Upper lobe of left lung (tissue), 6 donors: ENCODE data around the gene PPP1R14D. TPM values are rescaled to one million over a fixed set of nuclear protein-coding genes. Genes with fewer than 3 reads are reported as not detected.
"Not testable (repeated sequence)": the region's sequence is repeated elsewhere in the genome, so short reads cannot be mapped to it uniquely, and the experiment has no call there.

ENCODE experiments used
- ATAC-seq, 2 donors: fragments of 200-7000 bp; cut with Tn5 transposase; one replicate each; pipeline ENCODE4 v1.9.1; 2022; ENCODE audit warnings: mild to moderate bottlenecking in 2 of 2, moderate library complexity in 2 of 2; ENCODE audit not compliant: low FRiP score in 2 of 2
- DNase-seq, 2 donors: peaks; one replicate each; pipeline ENCODE4 v3.0.0-alpha.2; 2019 to 2020
- H3K27ac ChIP-seq, 4 donors: fragments of 200-600 bp; sonication (generic); one replicate each; pipeline ENCODE4 v1.5.1; 2016 to 2019
- H3K27me3 ChIP-seq, 4 donors: fragments of 200-600 bp; sonication (generic); one replicate each; pipeline ENCODE4 v1.5.1; 2017 to 2019
- H3K36me3 ChIP-seq, 4 donors: fragments of 200-600 bp; sonication (generic); one replicate each; pipeline ENCODE4 v1.5.1; 2016 to 2019
- H3K4me1 ChIP-seq, 4 donors: fragments of 200-600 bp; sonication (generic); one replicate each; pipeline ENCODE4 v1.5.1; 2018 to 2019
- H3K4me3 ChIP-seq, 4 donors: fragments of 200-600 bp; sonication (generic); one replicate each; pipeline ENCODE4 v1.5.1; 2017 to 2019; ENCODE audit warnings: mild to moderate bottlenecking in 2 of 4, moderate library complexity in 1 of 4
- H3K9me3 ChIP-seq, 4 donors: fragments of 200-600 bp; sonication (generic); one replicate each; pipeline ENCODE4 v1.5.1; 2018 to 2019
- EP300 ChIP-seq, 4 donors: sonication (generic); formaldehyde crosslinking; IDR thresholded peaks; one replicate each; pipeline ENCODE4 v1.5.1; 2017; ENCODE audit warnings: antibody characterized with exemption in 4 of 4, control low read depth in 2 of 4
- POLR2A ChIP-seq, 4 donors: fragments of 450-650 bp; IDR thresholded peaks; one replicate each; pipeline ENCODE4 v1.5.1; 2016 to 2017; ENCODE audit warnings: antibody characterized with exemption in 4 of 4, mild to moderate bottlenecking in 2 of 4
- POLR2AphosphoS5 ChIP-seq, 2 donors: sonication (generic); formaldehyde crosslinking; IDR thresholded peaks; one replicate each; pipeline ENCODE4 v1.5.1; 2017; ENCODE audit warnings: antibody characterized with exemption in 2 of 2
- WGBS, 2 donors: methylation state at CpG; one replicate each; pipeline ENCODE4 v1.1.5; 2017 to 2018; 5-methylcytosine and 5-hydroxymethylcytosine counted together
- total RNA-seq, 6 donors: library from RNA; depleted of rRNA in 4 of 6; stranded (reverse); fragments of >200 nt in 4 of 6; gene quantifications; one replicate each; pipeline versions ENCODE4 v1.1.0 to v1.2.1, GENCODE V29; 2016 to 2021
- TF ChIP-seq, protein P1 (sequence below), 6 experiments: fragments of 450-650 bp in 4 of 6; fragments of 200-600 bp in 2 of 6; sonication (generic) in 2 of 6; IDR thresholded peaks; one replicate each; pipeline ENCODE4 v1.5.1; 2016 to 2019; ENCODE audit warnings: antibody characterized with exemption in 6 of 6
- donor health status: DM: no; HTN: no; CAD: no; lungs with moderate emphysema.
- donor health status: DM: no; HTN: yes; CAD: no; lungs with severe emphysema.

PPP1R14D gene
- total RNA-seq, 6 donors from 2014 or later, result 0.34 to 3.3 TPM; not detected in 4

DNA sequence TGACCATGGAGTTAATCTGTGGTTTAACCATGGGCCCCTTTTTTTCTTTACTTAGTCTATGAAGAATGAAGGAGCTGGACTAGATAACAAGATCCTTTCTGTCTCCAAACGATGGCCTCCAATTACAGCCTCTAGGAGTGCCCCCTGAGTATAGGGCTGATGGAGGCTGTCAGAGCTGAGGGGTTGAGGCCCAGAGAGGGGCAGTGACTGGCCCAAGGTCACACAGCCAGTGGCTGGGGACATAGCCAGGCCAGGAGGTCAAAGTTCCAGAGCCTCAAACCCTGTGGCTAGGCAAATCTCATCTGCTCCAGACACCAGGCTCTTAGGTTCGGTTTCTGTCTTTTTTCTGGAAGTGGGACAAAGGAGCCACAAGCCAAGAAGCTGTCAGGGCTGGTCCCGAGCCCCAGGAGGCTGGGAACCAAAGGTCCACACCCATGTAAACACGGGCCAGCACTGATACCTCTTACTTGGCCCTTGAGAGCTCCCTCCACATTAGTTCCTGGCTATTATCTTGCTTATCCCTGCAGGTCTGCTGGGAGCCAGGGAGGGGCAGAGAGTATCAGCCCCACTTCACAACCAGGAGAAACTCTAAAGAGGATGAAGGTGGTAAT lies 35.3 kb upstream of the PPP1R14D start:
- Histone ChIP-seq H3K27me3 (no peaks in the 10 kb centered on the region), H3K9me3 (no peaks in the 10 kb centered on the region), H3K36me3 (no peaks in the 10 kb centered on the region), H3K4me1 (peaks cover 0 to 9% (median 0%) of the 10 kb centered on the region in 4 donors), H3K27ac (no peak overlapping the region), H3K4me3 (no peak overlapping the region)
- TF ChIP-seq POLR2A (IDR thresholded peaks at IDR 0.05) (no peak), EP300 (IDR thresholded peaks at IDR 0.05) (no peak), POLR2AphosphoS5 (IDR thresholded peaks at IDR 0.05) (no peak)
- TF ChIP-seq, protein P1, sequence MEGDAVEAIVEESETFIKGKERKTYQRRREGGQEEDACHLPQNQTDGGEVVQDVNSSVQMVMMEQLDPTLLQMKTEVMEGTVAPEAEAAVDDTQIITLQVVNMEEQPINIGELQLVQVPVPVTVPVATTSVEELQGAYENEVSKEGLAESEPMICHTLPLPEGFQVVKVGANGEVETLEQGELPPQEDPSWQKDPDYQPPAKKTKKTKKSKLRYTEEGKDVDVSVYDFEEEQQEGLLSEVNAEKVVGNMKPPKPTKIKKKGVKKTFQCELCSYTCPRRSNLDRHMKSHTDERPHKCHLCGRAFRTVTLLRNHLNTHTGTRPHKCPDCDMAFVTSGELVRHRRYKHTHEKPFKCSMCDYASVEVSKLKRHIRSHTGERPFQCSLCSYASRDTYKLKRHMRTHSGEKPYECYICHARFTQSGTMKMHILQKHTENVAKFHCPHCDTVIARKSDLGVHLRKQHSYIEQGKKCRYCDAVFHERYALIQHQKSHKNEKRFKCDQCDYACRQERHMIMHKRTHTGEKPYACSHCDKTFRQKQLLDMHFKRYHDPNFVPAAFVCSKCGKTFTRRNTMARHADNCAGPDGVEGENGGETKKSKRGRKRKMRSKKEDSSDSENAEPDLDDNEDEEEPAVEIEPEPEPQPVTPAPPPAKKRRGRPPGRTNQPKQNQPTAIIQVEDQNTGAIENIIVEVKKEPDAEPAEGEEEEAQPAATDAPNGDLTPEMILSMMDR (IDR thresholded peaks at IDR 0.05), result no peak
- 57 to 71% methylated on average over 3 to 4 of the region's 4 CpGs for WGBS, 2 donors
- DNase-seq (no peak), ATAC-seq (no peak)

DNA sequence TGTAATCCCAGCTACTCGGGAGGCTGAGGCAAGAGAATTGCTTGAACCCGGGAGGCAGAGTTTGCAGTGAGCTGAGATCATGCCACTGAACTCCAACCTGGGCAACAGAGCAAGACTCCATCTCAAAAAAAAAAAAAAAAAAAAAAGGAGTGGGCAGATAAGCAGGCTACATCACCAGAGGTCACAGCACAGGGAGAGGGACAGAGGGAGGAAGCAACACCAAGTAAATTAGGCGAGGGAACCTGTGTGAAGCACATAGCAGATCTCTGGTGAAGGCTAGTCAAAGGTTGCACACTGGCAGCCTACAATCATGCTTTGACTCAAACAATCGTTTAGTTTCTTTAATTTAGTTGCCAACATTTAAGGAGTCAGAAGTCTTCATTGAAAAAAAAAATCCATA lies 32.6 kb upstream of the PPP1R14D start:
- not testable (repeated sequence) for ATAC-seq, H3K27me3 ChIP-seq, H3K36me3 ChIP-seq, H3K9me3 ChIP-seq, H3K27ac ChIP-seq, H3K4me3 ChIP-seq, DNase-seq
- 72 to 80% methylated on average over 4 of the region's 4 CpGs for WGBS, 2 donors
- peaks cover 3 to 24% (median 13%) of the 10 kb centered on the region in 4 donors for H3K4me1 ChIP-seq

DNA sequence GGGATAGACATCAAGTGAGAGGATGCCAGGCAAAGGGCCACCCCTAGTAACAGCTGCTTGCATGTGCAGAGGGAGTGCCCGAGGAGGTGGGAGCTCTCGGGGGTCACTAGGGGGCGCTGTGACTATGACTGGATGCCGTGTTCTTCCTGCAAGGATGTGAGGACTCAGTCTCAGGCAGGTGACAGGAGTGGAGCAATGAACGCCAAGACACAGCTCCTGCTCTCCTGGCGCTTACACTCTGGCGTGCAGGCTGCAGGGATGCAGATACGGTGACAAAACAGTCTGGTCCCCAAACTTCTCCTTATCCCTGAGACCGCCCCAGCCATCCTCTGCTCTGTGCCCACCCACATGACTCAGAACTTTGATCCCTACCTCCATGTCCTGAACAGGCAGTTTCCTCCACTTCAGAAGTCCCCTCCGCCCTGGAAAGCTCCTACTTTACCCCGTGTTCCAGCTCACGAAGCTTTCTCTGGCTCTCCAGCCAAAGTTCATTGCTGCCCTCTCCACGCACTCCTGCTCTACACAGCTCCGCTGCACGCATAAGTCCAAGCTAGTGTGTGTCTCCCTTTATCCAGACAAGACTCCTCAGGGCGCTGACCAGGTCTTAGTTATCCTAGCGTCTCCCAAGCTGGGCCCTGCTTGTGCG lies 30.8 kb upstream of the PPP1R14D start:
- Histone ChIP-seq H3K9me3 (no peaks in the 10 kb centered on the region), H3K27me3 (no peaks in the 10 kb centered on the region), H3K4me3 (no peak overlapping the region), H3K4me1 (peaks cover 3 to 24% (median 13%) of the 10 kb centered on the region in 4 donors), H3K36me3 (peaks cover 3 to 24% (median 15%) of the 10 kb centered on the region in 4 donors), H3K27ac (no peak overlapping the region)
- peak; percentile 73 to 81 for ATAC-seq
- DNase-seq, result peak in 1 of 2 donors; percentile 87
- 47 to 48% methylated on average over 15 to 18 of the region's 18 CpGs for WGBS, 2 donors
- no peak for TF ChIP-seq POLR2AphosphoS5 (IDR thresholded peaks at IDR 0.05)
- TF ChIP-seq, protein P1 (IDR thresholded peaks at IDR 0.05), result peak; percentile 65 to 82 (median 74)

DNA sequence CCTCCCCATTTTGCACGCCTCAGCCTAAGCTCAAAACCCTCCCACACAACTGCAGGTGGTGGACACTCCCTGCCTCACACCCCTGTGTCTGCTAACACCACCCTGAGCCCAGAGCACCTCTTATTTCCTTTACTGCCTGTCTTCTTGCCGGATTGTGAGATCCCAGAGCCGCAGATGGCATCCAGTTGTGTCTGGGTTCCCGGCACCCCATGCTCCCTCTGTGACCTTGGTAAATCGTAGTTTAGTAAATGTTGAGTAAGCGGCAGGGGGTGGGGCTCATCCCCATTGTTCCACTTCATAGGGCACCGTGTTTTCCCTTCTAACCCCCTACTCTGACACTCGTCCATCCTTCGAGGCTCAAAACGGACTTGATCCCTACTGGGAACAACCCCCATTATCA lies 30.2 kb upstream of the PPP1R14D start:
- H3K4me3 ChIP-seq, result no peak overlapping the region
- no peak for TF ChIP-seq EP300 (IDR thresholded peaks at IDR 0.05)
- no peak for TF ChIP-seq POLR2AphosphoS5 (IDR thresholded peaks at IDR 0.05)
- no peak for TF ChIP-seq POLR2A (IDR thresholded peaks at IDR 0.05)
- TF ChIP-seq, protein P1 (IDR thresholded peaks at IDR 0.05), result no peak
- no peak for ATAC-seq
- DNase-seq, result no peak
- H3K9me3 ChIP-seq, result no peaks in the 10 kb centered on the region
- no peak overlapping the region for H3K27ac ChIP-seq
- whole genome bisulfite sequencing, 2 donors, result 71 to 78% methylated on average over 10 of the region's 10 CpGs
- no peaks in the 10 kb centered on the region for H3K27me3 ChIP-seq
- H3K4me1 ChIP-seq, result peaks cover 3 to 24% (median 13%) of the 10 kb centered on the region in 4 donors
- peaks cover 3 to 29% (median 21%) of the 10 kb centered on the region in 4 donors for H3K36me3 ChIP-seq

DNA sequence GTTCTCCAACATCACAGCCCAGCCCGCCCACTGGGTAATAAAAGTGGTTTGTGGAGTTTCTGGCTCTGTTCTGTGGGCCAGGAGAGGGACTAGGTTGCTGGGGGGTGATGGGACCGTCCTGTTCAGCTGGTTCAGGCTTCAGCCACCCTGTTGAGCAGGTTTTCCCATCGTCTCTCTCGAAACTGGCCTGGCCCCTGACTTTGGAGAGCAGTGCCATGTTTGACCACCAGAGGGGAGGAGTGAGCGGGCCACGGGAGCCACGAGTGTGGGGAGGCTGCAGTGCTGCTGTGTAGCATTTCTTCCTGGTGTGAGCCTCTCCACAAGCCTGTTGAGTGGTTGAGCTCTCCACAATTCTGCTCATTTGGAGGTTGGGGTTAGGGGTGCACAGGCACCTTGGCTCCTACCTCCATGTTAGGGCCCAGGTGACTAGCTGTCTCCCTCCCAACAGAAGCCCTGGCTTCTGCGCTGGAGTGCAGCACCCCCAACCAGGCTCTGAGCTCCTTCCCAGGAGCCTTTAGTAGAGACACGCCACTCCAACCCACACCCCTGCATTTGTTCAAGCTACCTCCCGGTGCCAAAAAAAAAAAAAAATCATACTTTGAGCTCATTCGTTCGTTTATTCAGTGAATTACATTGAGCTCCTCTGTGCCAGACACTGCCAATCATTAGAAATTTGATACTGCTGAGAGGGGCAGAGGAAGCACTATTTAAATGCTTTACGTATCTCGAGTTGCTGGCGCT lies 29.3 kb upstream of the PPP1R14D start:
- Histone ChIP-seq H3K4me1 (peaks cover 3 to 24% (median 13%) of the 10 kb centered on the region in 4 donors), H3K27me3 (no peaks in the 10 kb centered on the region), H3K4me3 (no peak overlapping the region), H3K36me3 (peaks cover 3 to 36% (median 26%) of the 10 kb centered on the region in 4 donors), H3K9me3 (no peaks in the 10 kb centered on the region), H3K27ac (peak overlapping the region in 3 of 4 donors; percentile 21 to 42 (median 37))
- peak; percentile 91 to 93 for ATAC-seq
- no peak for TF ChIP-seq EP300 (IDR thresholded peaks at IDR 0.05)
- TF ChIP-seq, protein P1 (IDR thresholded peaks at IDR 0.05), result peak; percentile 91 to 98 (median 96)
- peak in 1 of 2 donors; percentile 61 for TF ChIP-seq POLR2AphosphoS5 (IDR thresholded peaks at IDR 0.05)
- TF ChIP-seq POLR2A (IDR thresholded peaks at IDR 0.05), result peak in 1 of 4 donors; percentile 29
- peak in 1 of 2 donors; percentile 87 for DNase-seq
- 29 to 45% methylated on average over 8 to 15 of the region's 15 CpGs for WGBS, 2 donors
